Peyer's patch (tissue), 4 donors: ENCODE results near the gene F12.

Source experiments
- POLR2A ChIP-seq, 2 donors: fragments of 450-650 bp; IDR thresholded peaks; one replicate each; pipeline ENCODE4 v1.5.1; 2017; ENCODE audit warnings: antibody characterized with exemption in 2 of 2, mild to moderate bottlenecking in 2 of 2, moderate library complexity in 2 of 2
- TF ChIP-seq, protein P1 (sequence below), 6 experiments: fragments of 450-650 bp in 4 of 6; fragments of 200-600 bp in 2 of 6; sonication (generic) in 1 of 6; IDR thresholded peaks; one replicate each; pipeline ENCODE4 v1.5.1; 2017 to 2019; ENCODE audit warnings: antibody characterized with exemption in 6 of 6, mild to moderate bottlenecking in 3 of 6, moderate library complexity in 1 of 6

- TF ChIP-seq, protein P1, sequence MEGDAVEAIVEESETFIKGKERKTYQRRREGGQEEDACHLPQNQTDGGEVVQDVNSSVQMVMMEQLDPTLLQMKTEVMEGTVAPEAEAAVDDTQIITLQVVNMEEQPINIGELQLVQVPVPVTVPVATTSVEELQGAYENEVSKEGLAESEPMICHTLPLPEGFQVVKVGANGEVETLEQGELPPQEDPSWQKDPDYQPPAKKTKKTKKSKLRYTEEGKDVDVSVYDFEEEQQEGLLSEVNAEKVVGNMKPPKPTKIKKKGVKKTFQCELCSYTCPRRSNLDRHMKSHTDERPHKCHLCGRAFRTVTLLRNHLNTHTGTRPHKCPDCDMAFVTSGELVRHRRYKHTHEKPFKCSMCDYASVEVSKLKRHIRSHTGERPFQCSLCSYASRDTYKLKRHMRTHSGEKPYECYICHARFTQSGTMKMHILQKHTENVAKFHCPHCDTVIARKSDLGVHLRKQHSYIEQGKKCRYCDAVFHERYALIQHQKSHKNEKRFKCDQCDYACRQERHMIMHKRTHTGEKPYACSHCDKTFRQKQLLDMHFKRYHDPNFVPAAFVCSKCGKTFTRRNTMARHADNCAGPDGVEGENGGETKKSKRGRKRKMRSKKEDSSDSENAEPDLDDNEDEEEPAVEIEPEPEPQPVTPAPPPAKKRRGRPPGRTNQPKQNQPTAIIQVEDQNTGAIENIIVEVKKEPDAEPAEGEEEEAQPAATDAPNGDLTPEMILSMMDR (IDR thresholded peaks at IDR 0.05), result no peak
- TF ChIP-seq POLR2A (IDR thresholded peaks at IDR 0.05), result no peak
Measured at GRCh38 chr5:177357146-177357458, 52.3 kb downstream of the F12 start.
